WERI-Rb-1 (cell line): ENCODE data around the gene MTMR1.

ENCODE experiments used
- DNase-seq: peaks from one replicate; pipeline ENCODE4 v3.0.0-alpha.2; 2020
- H3K27ac ChIP-seq: fragments of 250-450 bp; sonication (Bioruptor Pico); 2 replicates; pipeline ENCODE4 v1.5.1; 2020; ENCODE audit warnings: mild to moderate bottlenecking, moderate library complexity
- H3K27me3 ChIP-seq: fragments of 250-450 bp; sonication (Bioruptor Pico); 2 replicates; pipeline ENCODE4 v1.5.1; 2021; ENCODE audit warnings: mild to moderate bottlenecking, low read depth, moderate library complexity; ENCODE audit not compliant: insufficient read depth, severe bottlenecking
- H3K36me3 ChIP-seq: fragments of 250-450 bp; sonication (Bioruptor Pico); 2 replicates; pipeline ENCODE4 v1.5.1; 2020; ENCODE audit warnings: mild to moderate bottlenecking, moderate library complexity
- H3K4me3 ChIP-seq: 2 replicates; pipeline ENCODE4 v1.5.1; 2011; ENCODE audit warnings: low read depth, mild to moderate bottlenecking, control low read depth, low read length
- H3K9me3 ChIP-seq: fragments of 250-450 bp; sonication (Bioruptor Pico); 2 replicates; pipeline ENCODE4 v1.5.1; 2021; ENCODE audit warnings: mild to moderate bottlenecking, moderate library complexity; ENCODE audit not compliant: severe bottlenecking
- TF ChIP-seq, protein P1 (sequence below): IDR thresholded peaks from 2 replicates; pipeline ENCODE4 v1.5.1; 2011; ENCODE audit warnings: low read depth, mild to moderate bottlenecking, control low read depth, inconsistent platforms, low read length

MTMR1 gene

DNA sequence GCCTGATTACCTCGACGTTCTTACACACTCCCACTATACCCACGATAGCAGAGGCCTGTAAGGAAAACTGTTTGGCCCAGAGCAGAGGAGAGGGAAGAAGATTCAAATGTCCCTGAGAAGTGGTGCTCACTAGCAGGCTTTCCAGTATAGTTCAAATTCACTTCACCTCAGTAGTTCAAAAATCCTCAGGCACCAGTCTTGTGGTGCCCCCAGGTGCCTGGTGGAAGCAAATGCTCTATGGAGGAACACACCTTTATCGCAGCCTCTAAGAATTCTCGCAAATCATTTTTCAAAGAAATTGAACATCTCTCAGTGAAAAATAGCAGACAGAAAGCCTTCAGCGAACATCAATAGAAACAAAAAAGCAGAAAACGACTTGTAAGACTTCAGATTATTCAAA is 12.2 kb upstream of the MTMR1 start:
- H3K27ac ChIP-seq = no peak overlapping the region
- TF ChIP-seq, protein P1, sequence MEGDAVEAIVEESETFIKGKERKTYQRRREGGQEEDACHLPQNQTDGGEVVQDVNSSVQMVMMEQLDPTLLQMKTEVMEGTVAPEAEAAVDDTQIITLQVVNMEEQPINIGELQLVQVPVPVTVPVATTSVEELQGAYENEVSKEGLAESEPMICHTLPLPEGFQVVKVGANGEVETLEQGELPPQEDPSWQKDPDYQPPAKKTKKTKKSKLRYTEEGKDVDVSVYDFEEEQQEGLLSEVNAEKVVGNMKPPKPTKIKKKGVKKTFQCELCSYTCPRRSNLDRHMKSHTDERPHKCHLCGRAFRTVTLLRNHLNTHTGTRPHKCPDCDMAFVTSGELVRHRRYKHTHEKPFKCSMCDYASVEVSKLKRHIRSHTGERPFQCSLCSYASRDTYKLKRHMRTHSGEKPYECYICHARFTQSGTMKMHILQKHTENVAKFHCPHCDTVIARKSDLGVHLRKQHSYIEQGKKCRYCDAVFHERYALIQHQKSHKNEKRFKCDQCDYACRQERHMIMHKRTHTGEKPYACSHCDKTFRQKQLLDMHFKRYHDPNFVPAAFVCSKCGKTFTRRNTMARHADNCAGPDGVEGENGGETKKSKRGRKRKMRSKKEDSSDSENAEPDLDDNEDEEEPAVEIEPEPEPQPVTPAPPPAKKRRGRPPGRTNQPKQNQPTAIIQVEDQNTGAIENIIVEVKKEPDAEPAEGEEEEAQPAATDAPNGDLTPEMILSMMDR = peak; percentile 65
- DNase-seq = peak; percentile 37
- peaks cover 14% of the 10 kb centered on the region for H3K27me3 ChIP-seq
- no peaks in the 10 kb centered on the region for H3K9me3 ChIP-seq
- H3K36me3 ChIP-seq = no peaks in the 10 kb centered on the region
- H3K4me3 ChIP-seq = no peak overlapping the region

DNA sequence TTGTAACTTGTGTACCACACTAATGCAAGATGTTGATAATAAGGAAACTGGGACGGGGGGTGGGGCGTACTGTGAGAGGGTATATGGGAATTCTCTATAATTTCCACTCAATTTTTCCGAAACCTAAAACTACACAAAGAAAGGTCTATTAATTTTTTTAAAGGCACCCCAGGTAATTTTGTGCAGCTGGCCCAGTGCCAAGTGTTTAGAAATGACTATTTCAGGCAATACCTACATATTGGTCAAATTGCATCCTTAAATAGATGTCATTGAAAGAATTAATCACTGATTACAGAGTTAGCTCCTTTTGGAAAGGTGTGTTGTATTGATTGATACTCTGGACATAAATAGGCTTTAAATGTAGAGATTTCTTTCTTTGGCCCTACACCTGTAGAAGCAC is 10.1 kb upstream of the MTMR1 start:
- Histone ChIP-seq H3K4me3 (no peak overlapping the region), H3K9me3 (no peaks in the 10 kb centered on the region), H3K36me3 (no peaks in the 10 kb centered on the region), H3K27ac (no peak overlapping the region), H3K27me3 (peaks cover 10% of the 10 kb centered on the region)
- no peak for DNase-seq
- TF ChIP-seq, protein P1 = no peak

DNA sequence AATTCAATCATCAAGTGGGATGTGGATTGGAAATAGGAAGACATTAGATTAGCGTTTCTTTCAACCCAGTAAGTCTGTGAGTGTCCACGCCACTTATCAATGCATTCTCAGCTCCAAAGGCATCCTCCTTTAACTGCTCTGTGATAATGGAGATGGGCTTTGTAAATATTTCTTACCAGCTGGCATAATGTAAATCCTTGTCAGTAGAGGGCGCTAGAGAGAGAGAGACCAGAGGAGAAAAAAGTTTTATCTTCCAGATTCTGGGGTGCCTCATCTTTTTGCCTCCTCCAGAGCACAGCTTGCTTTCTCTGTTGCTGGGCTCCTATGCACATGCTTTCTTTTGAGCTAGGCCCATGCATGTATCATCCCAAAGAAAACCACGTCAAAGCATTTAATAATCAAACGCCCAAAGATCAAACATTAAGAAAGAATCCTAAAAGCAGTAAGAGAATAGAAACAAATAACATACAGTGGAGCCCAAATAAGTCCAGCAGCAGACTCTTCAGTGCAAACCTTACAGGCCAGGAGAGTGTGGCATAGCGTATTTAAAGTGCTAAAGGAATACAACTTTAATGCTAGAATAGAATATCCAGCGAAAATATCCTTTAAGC is 9.6 kb upstream of the MTMR1 start:
- TF ChIP-seq, protein P1 = peak; percentile 61
- H3K27me3 ChIP-seq = peaks cover 9% of the 10 kb centered on the region
- H3K27ac ChIP-seq = no peak overlapping the region
- H3K9me3 ChIP-seq = no peaks in the 10 kb centered on the region
- DNase-seq = peak; percentile 20
- H3K36me3 ChIP-seq = no peaks in the 10 kb centered on the region
- H3K4me3 ChIP-seq = no peak overlapping the region

DNA sequence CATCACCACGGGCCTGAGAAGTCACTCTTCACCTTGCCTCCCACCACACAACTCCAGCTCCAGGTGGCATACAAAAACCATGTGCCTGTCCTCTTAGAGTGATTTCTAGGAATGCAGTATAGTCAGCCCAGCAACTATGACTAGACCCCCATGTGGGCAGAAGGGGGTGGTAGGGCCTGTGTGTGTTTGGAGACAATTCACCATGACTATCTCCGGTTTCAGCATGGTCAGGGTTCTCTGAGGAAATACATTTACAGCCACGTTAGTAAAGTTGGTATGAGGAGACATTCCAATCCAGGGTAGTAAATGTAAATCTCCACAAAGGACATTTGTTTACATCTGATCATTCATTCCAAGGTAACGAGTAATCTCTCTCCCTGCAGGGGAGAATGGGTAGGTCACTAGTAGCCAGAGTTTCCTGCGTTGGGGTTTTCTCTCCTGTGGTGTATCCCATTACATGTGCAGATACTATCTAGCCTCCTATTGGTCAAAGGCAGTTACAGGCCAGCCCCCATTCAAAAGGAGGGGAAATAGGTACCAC is 4.2 kb upstream of the MTMR1 start:
- no peak overlapping the region for H3K27ac ChIP-seq
- TF ChIP-seq, protein P1 = no peak
- no peaks in the 10 kb centered on the region for H3K36me3 ChIP-seq
- peaks cover 8% of the 10 kb centered on the region for H3K27me3 ChIP-seq
- no peaks in the 10 kb centered on the region for H3K9me3 ChIP-seq
- H3K4me3 ChIP-seq = no peak overlapping the region
- DNase-seq = no peak

DNA sequence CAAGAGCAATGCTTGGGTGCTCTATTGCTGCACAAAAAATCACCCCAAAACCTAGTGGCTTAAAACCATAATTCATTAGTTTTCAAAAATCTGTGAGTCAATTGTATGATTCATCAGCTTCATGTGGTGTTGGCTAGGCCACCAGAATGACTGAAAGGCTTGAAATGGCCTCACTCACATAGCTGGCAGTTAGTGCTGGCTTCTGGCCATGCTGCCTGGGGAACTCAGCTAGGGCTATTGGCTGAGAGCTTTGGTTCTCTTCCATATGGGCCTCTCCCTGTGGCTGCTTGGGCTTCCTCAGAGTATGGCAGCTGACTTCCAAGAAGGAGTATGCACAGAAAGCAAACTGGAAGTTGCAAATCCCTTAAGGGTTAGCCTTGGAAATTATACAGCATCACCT is 3.1 kb upstream of the MTMR1 start:
- no peak overlapping the region for H3K27ac ChIP-seq
- no peak overlapping the region for H3K4me3 ChIP-seq
- TF ChIP-seq, protein P1 = no peak
- peaks cover 9% of the 10 kb centered on the region for H3K36me3 ChIP-seq
- peaks cover 11% of the 10 kb centered on the region for H3K27me3 ChIP-seq
- DNase-seq = no peak
- no peaks in the 10 kb centered on the region for H3K9me3 ChIP-seq

DNA sequence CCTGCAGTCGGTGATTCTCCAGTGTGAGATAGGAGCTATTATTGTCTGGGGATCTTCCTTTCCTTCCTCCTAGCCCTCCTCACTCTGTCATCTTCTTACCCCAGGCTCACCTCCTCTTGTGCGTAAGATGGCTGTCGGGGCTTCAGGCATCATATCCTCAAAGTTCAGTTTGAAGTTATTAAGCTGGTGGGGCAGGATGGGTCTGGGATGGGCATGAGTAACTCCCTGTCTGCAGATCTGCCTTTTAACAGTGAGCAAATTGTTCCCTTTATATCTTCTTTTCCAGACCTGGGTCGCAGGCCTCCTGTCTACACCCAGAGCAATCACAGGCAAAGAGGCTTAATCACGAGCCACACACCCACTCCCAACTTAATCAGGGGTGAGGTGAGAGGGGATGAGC is 900 bp upstream of the MTMR1 start:
- peak; percentile 33 for DNase-seq
- TF ChIP-seq, protein P1 = no peak
- no peaks in the 10 kb centered on the region for H3K9me3 ChIP-seq
- H3K27me3 ChIP-seq = peaks cover 12% of the 10 kb centered on the region
- H3K27ac ChIP-seq = peak overlapping the region; percentile 89
- peak overlapping the region; percentile 66 for H3K4me3 ChIP-seq
- H3K36me3 ChIP-seq = peaks cover 19% of the 10 kb centered on the region
